GM10248 (cell line): ENCODE data around the gene ABCA4.

Experiments
- CTCF ChIA-PET: fragments of 300-600 bp; sonication (Branson Sonifier 250); formaldehyde crosslinking; extraction: SDS; loops from one replicate; lab custom pipeline; 2021; ENCODE audit warnings: antibody characterized with exemption; lab: Yijun Ruan, JAX
- POLR2A ChIA-PET: fragments of 350-650 bp; sonication (Branson Sonifier 250); formaldehyde crosslinking; extraction: SDS; loops from one replicate; lab custom pipeline; 2020; ENCODE audit warnings: antibody characterized with exemption; lab: Yijun Ruan, JAX
- DNase-seq: peaks from one replicate; pipeline ENCODE4 v3.0.0; 2012; ENCODE audit errors: extremely low spot score
- CTCF ChIP-seq: IDR thresholded peaks from 2 replicates; pipeline ENCODE4 v1.5.1; 2012; ENCODE audit warnings: mild to moderate bottlenecking, low read depth; ENCODE audit errors: extremely low read depth, missing control alignments, control extremely low read depth

ABCA4 gene

GRCh38 chr1:94101613-94102525 is 19.1 kb downstream of the ABCA4 start:
- POLR2A ChIA-PET: interaction anchor here (0.6 kb wide), 1 partner anchor 959 kb away, joined by 3 read pairs; no protein-coding TSS in a partner anchor
- TF ChIP-seq CTCF: no peak
- no peak for DNase-seq
- CTCF ChIA-PET: interaction anchor here (0.9 to 2.0 kb wide), 5 partner anchors 8 to 26 kb away, joined by 3 to 6 read pairs (median 3); no protein-coding TSS in a partner anchor

GRCh38 chr1:94100785-94101612 is 19.9 kb downstream of the ABCA4 start:
- no peak for TF ChIP-seq CTCF
- DNase-seq: no peak
- ChIA-PET POLR2A (no interaction called here), CTCF (interaction anchor here (0.9 to 2.1 kb wide), 7 partner anchors 8 to 363 kb away, joined by 3 to 6 read pairs (median 4); no protein-coding TSS in a partner anchor)

- no peak for TF ChIP-seq CTCF
- ChIA-PET POLR2A (no interaction called here), CTCF (interaction anchor here (1.4 to 2.1 kb wide), 4 partner anchors 10 to 364 kb away, joined by 4 to 6 read pairs (median 5); no protein-coding TSS in a partner anchor)
- DNase-seq: no peak
These were observed 20.7 kb downstream of the ABCA4 start for GRCh38 chr1:94100129-94100784.

- DNase-seq: no peak
- no peak for TF ChIP-seq CTCF
- CTCF ChIA-PET: interaction anchor here (1.4 to 2.1 kb wide), 3 partner anchors 11 to 365 kb away, joined by 4 to 5 read pairs (median 5); no protein-coding TSS in a partner anchor
- POLR2A ChIA-PET: no interaction called here
These were observed 21.6 kb downstream of the ABCA4 start for GRCh38 chr1:94099303-94099702.

- TF ChIP-seq CTCF: no peak
- POLR2A ChIA-PET: no interaction called here
- CTCF ChIA-PET: no interaction called here
- DNase-seq: no peak
These were observed 22.3 kb downstream of the ABCA4 start for GRCh38 chr1:94098585-94099111.
